Liver (tissue), 9 donors: ENCODE results near the gene NIP7. TPM values are rescaled to one million over a fixed set of nuclear protein-coding genes. Genes with fewer than 3 reads are reported as not detected.

Experiments
- DNase-seq: peaks from one replicate; pipeline ENCODE4 v3.0.0-alpha.2; 2017; ENCODE audit warnings: low spot score
- H3K27ac ChIP-seq, 2 donors: one replicate each; pipeline ENCODE4 v1.7.0; 2013; ENCODE audit warnings: inconsistent platforms in 2 of 2, low read length in 2 of 2, control low read depth in 1 of 2, low read depth in 1 of 2, mild to moderate bottlenecking in 1 of 2
- H3K27me3 ChIP-seq, 4 donors: one replicate each; pipeline versions ENCODE4 v1.6.1 to v1.7.0; 2013; ENCODE audit warnings: low read length in 3 of 4, inconsistent platforms in 1 of 4, mild to moderate bottlenecking in 1 of 4, moderate library complexity in 1 of 4; ENCODE audit not compliant: control insufficient read depth in 4 of 4, insufficient read depth in 4 of 4
- H3K36me3 ChIP-seq, 4 donors: one replicate each; pipeline versions ENCODE4 v1.6.1 to v1.7.0; 2013; ENCODE audit warnings: low read length in 3 of 4, mild to moderate bottlenecking in 3 of 4, low read depth in 1 of 4, moderate library complexity in 1 of 4; ENCODE audit not compliant: control insufficient read depth in 4 of 4, insufficient read depth in 3 of 4
- H3K4me1 ChIP-seq, 4 donors: one replicate each; pipeline versions ENCODE4 v1.6.1 to v1.7.0; 2013; ENCODE audit warnings: low read length in 3 of 4, mild to moderate bottlenecking in 3 of 4, moderate library complexity in 1 of 4; ENCODE audit not compliant: control insufficient read depth in 4 of 4, insufficient read depth in 4 of 4
- H3K4me3 ChIP-seq, 3 donors: one replicate each; pipeline versions ENCODE4 v1.6.1 to v1.7.0; 2013; ENCODE audit warnings: low read length in 3 of 3, control low read depth in 1 of 3, low read depth in 1 of 3, mild to moderate bottlenecking in 1 of 3
- H3K9ac ChIP-seq, 2 donors: one replicate each; pipeline ENCODE4 v1.7.0; 2013; ENCODE audit warnings: low read length in 2 of 2, mild to moderate bottlenecking in 2 of 2, moderate library complexity in 2 of 2, control low read depth in 1 of 2, low read depth in 1 of 2
- H3K9me3 ChIP-seq, 4 donors: one replicate each; pipeline versions ENCODE4 v1.6.1 to v1.7.0; 2013; ENCODE audit warnings: low read length in 3 of 4; ENCODE audit not compliant: control insufficient read depth in 4 of 4
- EGR1 ChIP-seq, 2 donors: IDR thresholded peaks; 2 replicates each; pipeline ENCODE4 v1.6.1; 2016 to 2018; ENCODE audit warnings: antibody characterized with exemption in 2 of 2, low read depth in 2 of 2
- FOXA1 ChIP-seq: IDR thresholded peaks from 2 replicates; pipeline ENCODE4 v1.6.1; 2016; ENCODE audit warnings: antibody characterized with exemption
- FOXA2 ChIP-seq: IDR thresholded peaks from 2 replicates; pipeline ENCODE4 v1.6.1; 2016; ENCODE audit warnings: antibody characterized with exemption
- GABPA ChIP-seq, 2 donors: IDR thresholded peaks in 1 of 2; conservative IDR thresholded peaks in 1 of 2; 2 replicates each; pipeline ENCODE4 v1.6.1; 2016; ENCODE audit warnings: antibody characterized with exemption in 2 of 2, mild to moderate bottlenecking in 1 of 2, moderate library complexity in 1 of 2
- HNF4A ChIP-seq, 2 donors: conservative IDR thresholded peaks; 2 replicates each; pipeline ENCODE4 v1.6.1; 2016; ENCODE audit warnings: antibody characterized with exemption in 2 of 2, mild to moderate bottlenecking in 2 of 2
- HNF4G ChIP-seq: IDR thresholded peaks from 2 replicates; pipeline ENCODE4 v1.6.1; 2016; ENCODE audit warnings: antibody characterized with exemption
- NR2F2 ChIP-seq: IDR thresholded peaks from 2 replicates; pipeline ENCODE4 v1.6.1; 2016; ENCODE audit warnings: antibody characterized with exemption
- RAD21 ChIP-seq, 2 donors: IDR thresholded peaks; 2 replicates each; pipeline ENCODE4 v1.6.1; 2016; ENCODE audit warnings: antibody characterized with exemption in 2 of 2, mild to moderate bottlenecking in 2 of 2
- RXRA ChIP-seq, 2 donors: IDR thresholded peaks; 2 replicates each; pipeline ENCODE4 v1.6.1; 2017 to 2018; ENCODE audit warnings: antibody characterized with exemption in 2 of 2, mild to moderate bottlenecking in 1 of 2
- SP1 ChIP-seq: IDR thresholded peaks from 2 replicates; pipeline ENCODE4 v1.6.1; 2018; ENCODE audit warnings: antibody characterized with exemption, mild to moderate bottlenecking
- TAF1 ChIP-seq: conservative IDR thresholded peaks from 2 replicates; pipeline ENCODE4 v1.6.1; 2016; ENCODE audit warnings: antibody characterized with exemption, mild to moderate bottlenecking
- YY1 ChIP-seq: IDR thresholded peaks from 2 replicates; pipeline ENCODE4 v1.6.1; 2016; ENCODE audit warnings: antibody characterized with exemption, mild to moderate bottlenecking
- ZBTB33 ChIP-seq: IDR thresholded peaks from 2 replicates; pipeline ENCODE4 v1.6.1; 2016; ENCODE audit warnings: antibody characterized with exemption
- WGBS: extraction: QIAGEN DNeasy Blood & Tissue Kit; methylation state at CpG from one replicate; pipeline ENCODE4 v1.1.7; 2013; 5-methylcytosine and 5-hydroxymethylcytosine counted together
- polyA plus RNA-seq, 2 donors: library from polyadenylated mRNA; stranded (reverse) in 1 of 2; unstranded in 1 of 2; fragments of 200-250 nt in 1 of 2; fragments of >200 nt in 1 of 2; fragmentation: Nextera tagmentation in 1 of 2; extraction: Ambion mirVana in 1 of 2; gene quantifications; one replicate each; pipeline versions ENCODE4 v1.2.1 to v1.2.3, GENCODE V29; 2013 to 2015
- total RNA-seq, 2 donors: library from RNA; depleted of rRNA; stranded (reverse); fragments of >200 nt; gene quantifications; one replicate each; pipeline ENCODE4 v1.2.3, GENCODE V29; 2014
- TF ChIP-seq, protein P1 (sequence below): IDR thresholded peaks from 2 replicates; pipeline ENCODE4 v1.6.1; 2016; ENCODE audit warnings: antibody characterized with exemption
- TF ChIP-seq, protein P2 (sequence below): IDR thresholded peaks from 2 replicates; pipeline ENCODE4 v1.6.1; 2016; ENCODE audit warnings: antibody characterized with exemption
- TF ChIP-seq, protein P3 (sequence below): fragments of 150-350 bp; IDR thresholded peaks from 2 replicates; pipeline ENCODE4 v1.5.1; 2017; ENCODE audit warnings: improper control_type of control experiment, low read depth, low read length; ENCODE audit not compliant: missing input control
- donor health status: healthy.
- donor health status: healthy.
- donor health status: healthy.
- donor health status: healthy.
- donor health status: healthy.

The NIP7 gene
- total and polyA plus RNA-seq, 4 donors, result 7.4 to 14.0 (median 11.1) TPM

DNA sequence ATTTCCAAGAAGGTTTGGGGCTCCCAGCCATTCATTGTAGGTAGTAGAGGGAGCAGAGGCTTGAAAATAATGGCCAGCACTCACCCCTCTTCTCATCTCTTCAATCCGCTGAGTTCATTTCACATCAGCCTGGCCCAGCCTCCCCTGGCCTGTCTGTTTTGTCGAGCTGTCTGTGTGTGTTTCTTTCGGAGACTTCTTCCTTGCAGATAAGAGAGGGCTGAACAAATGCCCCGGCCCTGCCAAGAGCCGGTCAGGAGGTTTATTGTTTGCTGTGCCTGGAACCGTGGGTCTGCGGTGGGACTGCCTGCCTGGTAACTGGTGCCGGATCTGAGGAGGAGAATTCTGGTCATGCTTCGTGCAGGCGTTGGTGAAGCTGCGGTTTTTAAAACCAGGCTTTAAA, 25.0 kb upstream of the NIP7 start:
- H3K27me3 ChIP-seq, result no peaks in the 10 kb centered on the region
- H3K9ac ChIP-seq, result no peak overlapping the region
- DNase-seq, result no peak
- peak overlapping the region in 1 of 2 donors; percentile 52 for H3K27ac ChIP-seq
- peaks cover 16 to 71% (median 54%) of the 10 kb centered on the region in 4 donors for H3K4me1 ChIP-seq
- H3K4me3 ChIP-seq, result no peak overlapping the region
- WGBS, result 71% methylated on average over 11 of the region's 11 CpGs
- peaks cover 11 to 13% (median 12%) of the 10 kb centered on the region in 4 donors for H3K36me3 ChIP-seq
- no peaks in the 10 kb centered on the region for H3K9me3 ChIP-seq
- TF ChIP-seq RXRA (IDR thresholded peaks at IDR 0.05) (no peak), ZBTB33 (no peak), NR2F2 (no peak), HNF4A (conservative IDR thresholded peaks at IDR 0.05) (no peak), TAF1 (no peak), GABPA (IDR thresholded peaks at IDR 0.05 in 1 of 2, conservative IDR thresholded peaks at IDR 0.05 in 1 of 2) (no peak), HNF4G (no peak), EGR1 (IDR thresholded peaks at IDR 0.05; ENCODE audit: low read depth in 2 of 2) (no peak)
- TF ChIP-seq, protein P1, sequence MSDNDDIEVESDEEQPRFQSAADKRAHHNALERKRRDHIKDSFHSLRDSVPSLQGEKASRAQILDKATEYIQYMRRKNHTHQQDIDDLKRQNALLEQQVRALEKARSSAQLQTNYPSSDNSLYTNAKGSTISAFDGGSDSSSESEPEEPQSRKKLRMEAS, result no peak
- TF ChIP-seq, protein P2, sequence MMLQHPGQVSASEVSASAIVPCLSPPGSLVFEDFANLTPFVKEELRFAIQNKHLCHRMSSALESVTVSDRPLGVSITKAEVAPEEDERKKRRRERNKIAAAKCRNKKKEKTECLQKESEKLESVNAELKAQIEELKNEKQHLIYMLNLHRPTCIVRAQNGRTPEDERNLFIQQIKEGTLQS, result no peak
- TF ChIP-seq, protein P3, sequence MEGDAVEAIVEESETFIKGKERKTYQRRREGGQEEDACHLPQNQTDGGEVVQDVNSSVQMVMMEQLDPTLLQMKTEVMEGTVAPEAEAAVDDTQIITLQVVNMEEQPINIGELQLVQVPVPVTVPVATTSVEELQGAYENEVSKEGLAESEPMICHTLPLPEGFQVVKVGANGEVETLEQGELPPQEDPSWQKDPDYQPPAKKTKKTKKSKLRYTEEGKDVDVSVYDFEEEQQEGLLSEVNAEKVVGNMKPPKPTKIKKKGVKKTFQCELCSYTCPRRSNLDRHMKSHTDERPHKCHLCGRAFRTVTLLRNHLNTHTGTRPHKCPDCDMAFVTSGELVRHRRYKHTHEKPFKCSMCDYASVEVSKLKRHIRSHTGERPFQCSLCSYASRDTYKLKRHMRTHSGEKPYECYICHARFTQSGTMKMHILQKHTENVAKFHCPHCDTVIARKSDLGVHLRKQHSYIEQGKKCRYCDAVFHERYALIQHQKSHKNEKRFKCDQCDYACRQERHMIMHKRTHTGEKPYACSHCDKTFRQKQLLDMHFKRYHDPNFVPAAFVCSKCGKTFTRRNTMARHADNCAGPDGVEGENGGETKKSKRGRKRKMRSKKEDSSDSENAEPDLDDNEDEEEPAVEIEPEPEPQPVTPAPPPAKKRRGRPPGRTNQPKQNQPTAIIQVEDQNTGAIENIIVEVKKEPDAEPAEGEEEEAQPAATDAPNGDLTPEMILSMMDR, result no peak

- H3K9me3 ChIP-seq, result no peaks in the 10 kb centered on the region
- peaks cover 16 to 67% (median 52%) of the 10 kb centered on the region in 4 donors for H3K4me1 ChIP-seq
- WGBS, result 39% methylated on average over 30 of the region's 30 CpGs
- H3K4me3 ChIP-seq, result no peak overlapping the region
- DNase-seq, result no peak
- peak overlapping the region; percentile 75 to 80 for H3K27ac ChIP-seq
- peaks cover 17 to 25% (median 20%) of the 10 kb centered on the region in 4 donors for H3K36me3 ChIP-seq
- H3K9ac ChIP-seq, result no peak overlapping the region
- H3K27me3 ChIP-seq, result no peaks in the 10 kb centered on the region
- TF ChIP-seq FOXA2 (no peak), FOXA1 (no peak), YY1 (peak; percentile 83), HNF4G (peak; percentile 22), NR2F2 (peak; percentile 43), HNF4A (conservative IDR thresholded peaks at IDR 0.05) (peak; percentile 67 to 80), EGR1 (IDR thresholded peaks at IDR 0.05; ENCODE audit: low read depth in 2 of 2) (no peak), SP1 (peak; percentile 72), RXRA (IDR thresholded peaks at IDR 0.05) (peak; percentile 76 to 82), TAF1 (no peak), ZBTB33 (peak; percentile 44), GABPA (IDR thresholded peaks at IDR 0.05 in 1 of 2, conservative IDR thresholded peaks at IDR 0.05 in 1 of 2) (no peak), RAD21 (IDR thresholded peaks at IDR 0.05) (peak in 1 of 2 donors; percentile 32)
- TF ChIP-seq, protein P1, result peak; percentile 77
- TF ChIP-seq, protein P3, result no peak
- TF ChIP-seq, protein P2, result peak; percentile 62
Measured at GRCh38 chr16:69315486-69316311, 23.9 kb upstream of the NIP7 start.
